ENCODE measurements around the gene RFT1.

The RFT1 gene

GRCh38 chr3:53160061-53160659 lies 29.9 kb upstream of the RFT1 start:
- no peak for TF ChIP-seq CTCF (IDR thresholded peaks at IDR 0.05; ENCODE audit: low read depth, low read length, poor library complexity, severe bottlenecking)
- TF ChIP-seq EZH2phosphoT487 (IDR thresholded peaks at IDR 0.05; ENCODE audit: borderline replicate concordance, low read length) = no peak
- H3K36me3 ChIP-seq (ENCODE audit: control insufficient read depth, low read length) = peaks cover 30% of the 10 kb centered on the region
- peaks cover 3% of the 10 kb centered on the region for H3K27me3 ChIP-seq (ENCODE audit: control insufficient read depth, low read length)
- no peaks in the 10 kb centered on the region for H3K9me2 ChIP-seq (replicated peaks; ENCODE audit: control insufficient read depth, low read length)
- H3K27ac ChIP-seq (ENCODE audit: low read depth, low read length) = no peak overlapping the region
- H3F3A ChIP-seq (ENCODE audit: control insufficient read depth, insufficient read depth) = peaks cover 12% of the 10 kb centered on the region; the same call in 1 of the 2 replicates
- H3K79me2 ChIP-seq (ENCODE audit: control insufficient read depth, low read length) = peaks cover 48% of the 10 kb centered on the region
- peaks cover 21% of the 10 kb centered on the region; the same call in 1 of the 2 replicates for H4K20me1 ChIP-seq (ENCODE audit: control insufficient read depth, insufficient read depth, low read depth, low read length)
- no peaks in the 10 kb centered on the region for H3K9me3 ChIP-seq (ENCODE audit: control insufficient read depth, insufficient read depth, low read length)
- peaks cover 70% of the 10 kb centered on the region for H3K4me1 ChIP-seq (ENCODE audit: control insufficient read depth, low read length)
- H3K4me3 ChIP-seq (ENCODE audit: low read length) = peak overlapping the region; percentile 95
- peak overlapping the region; percentile 93 for H3K4me2 ChIP-seq (ENCODE audit: low read length)

- Histone ChIP-seq H3K27ac (ENCODE audit: low read depth, low read length) (peak overlapping the region; percentile 62), H3K4me1 (ENCODE audit: control insufficient read depth, low read length) (peaks cover 63% of the 10 kb centered on the region), H4K20me1 (ENCODE audit: control insufficient read depth, insufficient read depth, low read depth, low read length) (peaks cover 18% of the 10 kb centered on the region; the same call in 1 of the 2 replicates), H3K4me3 (ENCODE audit: low read length) (peak overlapping the region; percentile 40), H3K79me2 (ENCODE audit: control insufficient read depth, low read length) (peaks cover 41% of the 10 kb centered on the region), H3F3A (ENCODE audit: control insufficient read depth, insufficient read depth) (peaks cover 12% of the 10 kb centered on the region; the same call in 1 of the 2 replicates), H3K4me2 (ENCODE audit: low read length) (peak overlapping the region; percentile 93), H3K9me3 (ENCODE audit: control insufficient read depth, insufficient read depth, low read length) (no peaks in the 10 kb centered on the region), H3K9me2 (replicated peaks; ENCODE audit: control insufficient read depth, low read length) (no peaks in the 10 kb centered on the region), H3K27me3 (ENCODE audit: control insufficient read depth, low read length) (peaks cover 3% of the 10 kb centered on the region), H3K36me3 (ENCODE audit: control insufficient read depth, low read length) (peaks cover 22% of the 10 kb centered on the region)
- TF ChIP-seq EZH2phosphoT487 (IDR thresholded peaks at IDR 0.05; ENCODE audit: borderline replicate concordance, low read length) (no peak), CTCF (IDR thresholded peaks at IDR 0.05; ENCODE audit: low read depth, low read length, poor library complexity, severe bottlenecking) (no peak)
Measured at GRCh38 chr3:53159156-53160060, 29.2 kb upstream of the RFT1 start.

GRCh38 chr3:53158765-53159155 lies 28.5 kb upstream of the RFT1 start:
- Histone ChIP-seq H3K4me2 (ENCODE audit: low read length) (peak overlapping the region; percentile 93), H3K27ac (ENCODE audit: low read depth, low read length) (peak overlapping the region; percentile 62), H3K27me3 (ENCODE audit: control insufficient read depth, low read length) (peaks cover 3% of the 10 kb centered on the region), H3K4me1 (ENCODE audit: control insufficient read depth, low read length) (peaks cover 56% of the 10 kb centered on the region), H3K9me3 (ENCODE audit: control insufficient read depth, insufficient read depth, low read length) (no peaks in the 10 kb centered on the region), H3K4me3 (ENCODE audit: low read length) (peak overlapping the region; percentile 40), H4K20me1 (ENCODE audit: control insufficient read depth, insufficient read depth, low read depth, low read length) (peaks cover 14% of the 10 kb centered on the region; the same call in 1 of the 2 replicates), H3F3A (ENCODE audit: control insufficient read depth, insufficient read depth) (peaks cover 12% of the 10 kb centered on the region; the same call in 1 of the 2 replicates), H3K79me2 (ENCODE audit: control insufficient read depth, low read length) (peaks cover 34% of the 10 kb centered on the region), H3K9me2 (replicated peaks; ENCODE audit: control insufficient read depth, low read length) (no peaks in the 10 kb centered on the region), H3K36me3 (ENCODE audit: control insufficient read depth, low read length) (peaks cover 17% of the 10 kb centered on the region)
- TF ChIP-seq CTCF (IDR thresholded peaks at IDR 0.05; ENCODE audit: low read depth, low read length, poor library complexity, severe bottlenecking) = no peak
- no peak for TF ChIP-seq EZH2phosphoT487 (IDR thresholded peaks at IDR 0.05; ENCODE audit: borderline replicate concordance, low read length)

Data from DOHH2 (cell line).